Prostate gland (tissue), 2 donors: Measurements from ENCODE around the gene BST1. TPM values are rescaled to one million over a fixed set of nuclear protein-coding genes. Genes with fewer than 3 reads are reported as not detected.
A peak's percentile ranks its signal among the peaks of the same experiment; 100 is the strongest.

Experiments used
- DNase-seq: peaks from one replicate; pipeline ENCODE4 v3.0.0-alpha.2; 2019; ENCODE audit warnings: low spot score
- H3K27ac ChIP-seq, 2 donors: fragments of 200-600 bp; sonication (generic); 2 replicates each; pipeline ENCODE4 v1.5.1; 2017 to 2019
- H3K27me3 ChIP-seq: fragments of 200-600 bp; sonication (generic); replicated peaks from 2 replicates; pipeline ENCODE4 v1.5.1; 2019; ENCODE audit not compliant: insufficient read depth
- H3K36me3 ChIP-seq, 2 donors: fragments of 200-600 bp; sonication (generic); 1 replicate in 1 of 2; 2 replicates in 1 of 2; pipeline versions ENCODE4 v1.5.1 to v1.8.1; 2017 to 2019
- H3K4me1 ChIP-seq: fragments of 200-600 bp; sonication (generic); replicated peaks from 2 replicates; pipeline ENCODE4 v1.5.1; 2019
- H3K4me3 ChIP-seq, 2 donors: fragments of 200-600 bp; sonication (generic); 2 replicates each; pipeline ENCODE4 v1.5.1; 2017 to 2019
- H3K9me3 ChIP-seq: fragments of 200-600 bp; sonication (generic); 2 replicates; pipeline ENCODE4 v1.5.1; 2017
- CTCF ChIP-seq, 4 experiments: fragments of 200-600 bp in 2 of 4; fragments of 450-650 bp in 2 of 4; sonication (generic) in 2 of 4; IDR thresholded peaks; 1 replicate in 3 of 4; 2 replicates in 1 of 4; pipeline ENCODE4 v1.5.1; 2016 to 2019; ENCODE audit warnings: antibody characterized with exemption in 4 of 4, mild to moderate bottlenecking in 2 of 4, moderate library complexity in 2 of 4
- POLR2A ChIP-seq: fragments of 450-650 bp; IDR thresholded peaks from one replicate; pipeline ENCODE4 v1.6.1; 2016; ENCODE audit warnings: antibody characterized with exemption, mild to moderate bottlenecking
- POLR2AphosphoS5 ChIP-seq: sonication (generic); formaldehyde crosslinking; IDR thresholded peaks from one replicate; pipeline ENCODE4 v1.6.1; 2017; ENCODE audit warnings: antibody characterized with exemption
- WGBS: methylation state at CpG from one replicate; pipeline ENCODE4 v1.1.5; 2018; 5-methylcytosine and 5-hydroxymethylcytosine counted together
- intact Hi-C: fragments of 100-400 bp; cut with DNase I; formaldehyde crosslinking; loops from one replicate; pipeline ENCODE4 v1.14.2; 2022
- total RNA-seq, 2 donors: library from RNA; depleted of rRNA; stranded (reverse); fragments of >200 nt; gene quantifications; one replicate each; pipeline ENCODE4 v1.1.0, GENCODE V29; 2016

BST1 gene
- total RNA-seq, result 1 to 10 TPM; 1.1 to 2.3 TPM

GRCh38 chr4:15702941-15703403, at the start of gene BST1:
Gene BST1 (plus strand): TSS chr4:15703065. CDS start chr4:15703145, 80 bp downstream.
- TF ChIP-seq CTCF (IDR thresholded peaks at IDR 0.05) (no peak), POLR2AphosphoS5 (no peak)
- peak within 1 kb of the TSS; percentile 20 to 32 for H3K4me3 ChIP-seq
- H3K27me3 ChIP-seq, result no peaks in the 10 kb centered on the region
- no peaks in the 10 kb centered on the region for H3K36me3 ChIP-seq
- 2% methylated on average over 43 of the region's 43 CpGs for WGBS
- no peaks in the 10 kb centered on the region for H3K4me1 ChIP-seq
- no peaks in the 10 kb centered on the region for H3K9me3 ChIP-seq
- H3K27ac ChIP-seq, result no peak within 1 kb of the TSS
- peak; percentile 13 for DNase-seq
- intact Hi-C loops, result no loop called here

- TF ChIP-seq POLR2A (no peak), CTCF (IDR thresholded peaks at IDR 0.05) (no peak), POLR2AphosphoS5 (no peak)
- no peak for DNase-seq
- H3K27me3 ChIP-seq, result no peaks in the 10 kb centered on the region
- WGBS, result 28% methylated on average over 4 of the region's 4 CpGs
- no peaks in the 10 kb centered on the region for H3K36me3 ChIP-seq
- intact Hi-C loops, result loop anchor here (10.0 kb wide), 2 partner anchors 259 to 649 kb away; partner anchors contain the start of gene CPEB2
- peaks cover 4% of the 10 kb centered on the region for H3K4me1 ChIP-seq
- H3K4me3 ChIP-seq, result peak overlapping the region; percentile 72 to 79
- peak overlapping the region; percentile 99 for H3K27ac ChIP-seq
- no peaks in the 10 kb centered on the region for H3K9me3 ChIP-seq
Observed at GRCh38 chr4:15653420-15653819, 49.4 kb upstream of the BST1 start.

- intact Hi-C loops, result loop anchor here (10.0 kb wide), 2 partner anchors 259 to 649 kb away; partner anchors contain the start of gene CPEB2
- no peaks in the 10 kb centered on the region for H3K9me3 ChIP-seq
- no peak for DNase-seq
- no peaks in the 10 kb centered on the region for H3K27me3 ChIP-seq
- H3K4me1 ChIP-seq, result peaks cover 4% of the 10 kb centered on the region
- no peaks in the 10 kb centered on the region for H3K36me3 ChIP-seq
- peak overlapping the region; percentile 72 to 79 for H3K4me3 ChIP-seq
- peak overlapping the region; percentile 99 for H3K27ac ChIP-seq
- TF ChIP-seq POLR2A (peak; percentile 9), POLR2AphosphoS5 (no peak)
- WGBS, result under 1% methylated on average over 7 of the region's 7 CpGs
Observed at GRCh38 chr4:15653864-15654592, 48.8 kb upstream of the BST1 start.

GRCh38 chr4:15654593-15655222, 48.2 kb upstream of the BST1 start:
- peak overlapping the region; percentile 72 to 79 for H3K4me3 ChIP-seq
- TF ChIP-seq POLR2A (no peak), POLR2AphosphoS5 (no peak)
- H3K27ac ChIP-seq, result peak overlapping the region; percentile 99
- no peaks in the 10 kb centered on the region for H3K27me3 ChIP-seq
- DNase-seq, result peak; percentile 55
- H3K4me1 ChIP-seq, result peaks cover 4% of the 10 kb centered on the region
- intact Hi-C loops, result loop anchor here (5.0 to 10.0 kb wide), 3 partner anchors 62 to 650 kb away; partner anchors contain the start of gene CPEB2
- no peaks in the 10 kb centered on the region for H3K9me3 ChIP-seq
- 0% methylated on average over 40 of the region's 66 CpGs for WGBS
- no peaks in the 10 kb centered on the region for H3K36me3 ChIP-seq

- H3K27ac ChIP-seq, result peak within 1 kb of the TSS; percentile 99
- H3K36me3 ChIP-seq, result no peaks in the 10 kb centered on the region
- H3K9me3 ChIP-seq, result no peaks in the 10 kb centered on the region
- intact Hi-C loops, result loop anchor here (5.0 to 10.0 kb wide), 3 partner anchors 63 to 651 kb away; partner anchors contain the start of gene CPEB2
- TF ChIP-seq POLR2A (peak; percentile 83), POLR2AphosphoS5 (peak; percentile 49), CTCF (IDR thresholded peaks at IDR 0.05) (peak in 1 of 4 experiments; percentile 19)
- H3K4me1 ChIP-seq, result peaks cover 4% of the 10 kb centered on the region
- peak within 1 kb of the TSS; percentile 72 to 79 for H3K4me3 ChIP-seq
- WGBS, result under 1% methylated on average over 84 of the region's 85 CpGs
- no peaks in the 10 kb centered on the region for H3K27me3 ChIP-seq
- DNase-seq, result peak; percentile 72
Observed at GRCh38 chr4:15655223-15656037, 47.4 kb upstream of the BST1 start, which contains the start of gene FBXL5. Gene FBXL5 (minus strand): TSS chr4:15655357. CDS start chr4:15655287, 70 bp downstream.
